Keratinocyte (primary cell): ENCODE results near the gene FAM117A. TPM values are rescaled to one million over a fixed set of nuclear protein-coding genes. Genes with fewer than 3 reads are reported as not detected.

ENCODE experiments used
- DNase-seq: peaks from one replicate; pipeline ENCODE4 v3.0.0-alpha.2; 2011; ENCODE audit warnings: low read depth, missing footprints, low spot score
- FAIRE-seq: peaks from 2 replicates; lab custom pipeline; 2011; peaks lifted over from hg19 to GRCh38; lab: Jason Lieb, UNC
- H2AFZ ChIP-seq: 2 replicates; pipeline ENCODE4 v1.6.0; 2012; ENCODE audit warnings: low read length, control low read depth, inconsistent platforms; ENCODE audit not compliant: control insufficient read depth
- H3K27ac ChIP-seq: 2 replicates; pipeline ENCODE4 v1.5.1; 2011; ENCODE audit warnings: low read length; ENCODE audit not compliant: control insufficient read depth, insufficient read depth
- H3K27me3 ChIP-seq: 3 replicates; pipeline ENCODE4 v1.6.0; 2011; ENCODE audit warnings: low read length; ENCODE audit not compliant: control insufficient read depth, insufficient read depth; ENCODE audit errors: extremely low read depth
- H3K36me3 ChIP-seq, 2 experiments: 2 replicates in 1 of 2; 3 replicates in 1 of 2; pipeline ENCODE4 v1.5.1; 2011; ENCODE audit warnings: low read length in 2 of 2, mild to moderate bottlenecking in 1 of 2; ENCODE audit not compliant: control insufficient read depth in 2 of 2, insufficient read depth in 2 of 2; ENCODE audit errors: extremely low read depth in 1 of 2
- H3K4me1 ChIP-seq: 3 replicates; pipeline ENCODE4 v1.5.1; 2011; ENCODE audit warnings: low read length; ENCODE audit not compliant: control insufficient read depth, insufficient read depth; ENCODE audit errors: extremely low read depth
- H3K4me2 ChIP-seq: 3 replicates; pipeline ENCODE4 v1.6.0; 2011; ENCODE audit warnings: low read depth, low read length; ENCODE audit not compliant: control insufficient read depth, insufficient read depth; ENCODE audit errors: extremely low read depth
- H3K4me3 ChIP-seq, 3 experiments: fragments of 200-600 bp in 1 of 3; sonication (generic) in 1 of 3; 2 replicates in 2 of 3; 3 replicates in 1 of 3; pipeline ENCODE4 v1.5.1; 2011 to 2016; ENCODE audit warnings: low read length in 3 of 3, mild to moderate bottlenecking in 3 of 3, control low read depth in 2 of 3, inconsistent platforms in 1 of 3, low read depth in 1 of 3, mixed read lengths in 1 of 3, mixed run types in 1 of 3, moderate library complexity in 1 of 3; ENCODE audit not compliant: control insufficient read depth in 2 of 3, insufficient read depth in 2 of 3; ENCODE audit errors: extremely low read depth in 1 of 3
- H3K79me2 ChIP-seq: 2 replicates; pipeline ENCODE4 v1.6.0; 2012; ENCODE audit warnings: low read length; ENCODE audit not compliant: control insufficient read depth, insufficient read depth
- H3K9ac ChIP-seq: 3 replicates; pipeline ENCODE4 v1.6.0; 2011; ENCODE audit warnings: low read length; ENCODE audit not compliant: control insufficient read depth, insufficient read depth; ENCODE audit errors: extremely low read depth
- H3K9me1 ChIP-seq: 3 replicates; pipeline ENCODE4 v1.6.0; 2011; ENCODE audit warnings: low read length; ENCODE audit not compliant: control insufficient read depth, insufficient read depth; ENCODE audit errors: extremely low read depth
- H3K9me3 ChIP-seq: 2 replicates; pipeline ENCODE4 v1.5.1; 2012; ENCODE audit warnings: low read depth, low read length; ENCODE audit not compliant: control insufficient read depth
- H4K20me1 ChIP-seq: 3 replicates; pipeline ENCODE4 v1.6.0; 2011; ENCODE audit warnings: low read length; ENCODE audit not compliant: control insufficient read depth, insufficient read depth; ENCODE audit errors: extremely low read depth
- EZH2 ChIP-seq: IDR thresholded peaks from one replicate; pipeline ENCODE4 v1.6.1; 2012; ENCODE audit warnings: inconsistent platforms, mild to moderate bottlenecking, low read length, moderate library complexity
- dilution Hi-C: fragments of 300-500 bp; cut with MboI; formaldehyde crosslinking; loops from one replicate; pipeline ENCODE4 v1.7.0; 2020; ENCODE audit warnings: low sequenced_read_pairs; ENCODE audit not compliant: extremely low pct_ligation_motif_present
- polyA plus RNA-seq, 5 experiments: library from polyadenylated mRNA; depleted of rRNA in 3 of 5; stranded (reverse) in 3 of 5; stranded (forward) in 1 of 5; unstranded in 1 of 5; fragments of >200 nt; gene quantifications; 1 replicate in 1 of 5; 2 replicates in 3 of 5; 3 replicates in 1 of 5; pipeline versions ENCODE4 v1.2.1 to v1.2.3, GENCODE V29; 2011 to 2012; ENCODE audit warnings: missing spikeins in 2 of 5, low read depth in 1 of 5, low replicate concordance in 1 of 5
- TF ChIP-seq, protein P1 (sequence below), 3 experiments: IDR thresholded peaks in 1 of 3; conservative IDR thresholded peaks in 1 of 3; optimal IDR thresholded peaks in 1 of 3; 2 replicates in 2 of 3; 3 replicates in 1 of 3; pipeline versions ENCODE3 to v1.5.1; 2011; ENCODE audit warnings: low read length in 3 of 3, mild to moderate bottlenecking in 3 of 3, moderate library complexity in 2 of 3, control low read depth in 1 of 3, inconsistent platforms in 1 of 3; ENCODE audit not compliant: insufficient read depth in 2 of 3; ENCODE audit errors: extremely low read depth in 1 of 3

Gene FAM117A
- polyA plus RNA-seq, 1 donor (not counting 4 experiments of a cell fraction or from before 2014, with no cell fraction given): 4.7 TPM

DNA sequence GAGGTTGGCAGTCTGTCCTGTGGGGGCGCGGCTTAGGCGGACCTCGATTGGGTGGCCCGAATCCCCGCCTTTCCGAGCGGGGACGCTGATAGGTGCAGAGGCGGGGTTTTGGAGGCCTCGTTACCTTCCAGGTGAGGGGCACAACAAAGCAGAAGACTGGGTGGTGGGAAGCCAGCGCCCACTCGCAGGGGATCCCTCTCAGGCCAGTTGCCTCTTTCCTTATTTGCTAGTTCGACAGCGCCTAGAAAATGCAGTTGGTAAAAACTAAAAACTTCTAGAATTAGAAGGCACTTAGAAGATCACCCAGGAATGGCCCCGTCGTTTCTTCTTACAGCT lies 25.3 kb upstream of the FAM117A start:
- dilution Hi-C loops: no loop called here

DNA sequence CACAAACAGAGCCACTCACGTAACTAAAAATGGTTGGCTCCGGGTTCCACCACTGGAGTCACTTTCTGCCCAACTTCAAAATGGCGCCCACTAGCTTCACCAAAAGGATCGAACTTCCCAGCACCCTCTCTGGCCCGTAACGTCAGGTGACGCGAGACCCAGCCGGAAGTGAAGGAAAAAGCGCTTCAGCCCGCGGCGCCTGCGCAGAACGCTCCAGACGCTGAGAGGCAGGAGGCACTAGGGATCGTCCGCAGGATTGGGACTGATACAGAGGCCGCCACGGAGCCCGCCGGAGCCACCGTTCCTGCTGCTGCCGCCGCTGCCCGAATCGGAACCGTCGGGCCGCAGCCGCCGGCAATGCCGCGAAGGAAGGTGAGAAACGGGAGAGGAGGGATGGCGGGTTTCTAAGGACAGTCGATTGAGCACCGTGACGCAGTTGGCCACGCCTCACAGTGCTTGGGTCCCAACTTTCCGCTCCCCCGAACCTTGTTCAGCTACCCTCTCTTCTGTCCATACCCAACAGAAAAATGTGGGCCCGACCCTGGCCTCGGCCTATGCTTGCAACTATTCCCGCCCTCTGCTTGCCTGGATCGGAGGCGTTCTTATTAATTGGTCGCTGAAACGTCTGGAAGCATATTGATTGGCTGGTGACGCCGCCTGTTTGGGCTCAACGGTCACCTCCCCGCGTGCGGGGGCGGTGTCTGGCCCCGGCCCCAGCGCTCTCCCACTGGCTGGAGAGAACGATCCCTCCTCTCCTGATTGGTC lies 24.7 kb upstream of the FAM117A start, which contains the start of gene KAT7:
Gene KAT7, plus strand, starts transcription at position 204 of the 765 bp plus-strand sequence. Its CDS starts 154 bp downstream, at position 358.
- H3K27ac ChIP-seq: peak within 1 kb of the TSS; percentile 99
- H3K9ac ChIP-seq: peak within 1 kb of the TSS; percentile 100
- no peaks in the 10 kb centered on the region for H3K9me3 ChIP-seq
- DNase-seq (peak; percentile 96), FAIRE-seq (peak; percentile 66)
- no peak for TF ChIP-seq EZH2
- TF ChIP-seq, protein P1, sequence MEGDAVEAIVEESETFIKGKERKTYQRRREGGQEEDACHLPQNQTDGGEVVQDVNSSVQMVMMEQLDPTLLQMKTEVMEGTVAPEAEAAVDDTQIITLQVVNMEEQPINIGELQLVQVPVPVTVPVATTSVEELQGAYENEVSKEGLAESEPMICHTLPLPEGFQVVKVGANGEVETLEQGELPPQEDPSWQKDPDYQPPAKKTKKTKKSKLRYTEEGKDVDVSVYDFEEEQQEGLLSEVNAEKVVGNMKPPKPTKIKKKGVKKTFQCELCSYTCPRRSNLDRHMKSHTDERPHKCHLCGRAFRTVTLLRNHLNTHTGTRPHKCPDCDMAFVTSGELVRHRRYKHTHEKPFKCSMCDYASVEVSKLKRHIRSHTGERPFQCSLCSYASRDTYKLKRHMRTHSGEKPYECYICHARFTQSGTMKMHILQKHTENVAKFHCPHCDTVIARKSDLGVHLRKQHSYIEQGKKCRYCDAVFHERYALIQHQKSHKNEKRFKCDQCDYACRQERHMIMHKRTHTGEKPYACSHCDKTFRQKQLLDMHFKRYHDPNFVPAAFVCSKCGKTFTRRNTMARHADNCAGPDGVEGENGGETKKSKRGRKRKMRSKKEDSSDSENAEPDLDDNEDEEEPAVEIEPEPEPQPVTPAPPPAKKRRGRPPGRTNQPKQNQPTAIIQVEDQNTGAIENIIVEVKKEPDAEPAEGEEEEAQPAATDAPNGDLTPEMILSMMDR (optimal IDR thresholded peaks at IDR 0.05 in 1 of 3, IDR thresholded peaks at IDR 0.05 in 1 of 3, conservative IDR thresholded peaks at IDR 0.05 in 1 of 3; ENCODE audit: extremely low read depth in 1 of 3, insufficient read depth in 2 of 3, low read length in 3 of 3): no peak
- peaks cover 7 to 17% of the 10 kb centered on the region in 2 experiments for H3K36me3 ChIP-seq
- peak within 1 kb of the TSS; percentile 95 for H2AFZ ChIP-seq
- H3K4me2 ChIP-seq: peak within 1 kb of the TSS; percentile 95
- peaks cover 19% of the 10 kb centered on the region for H3K4me1 ChIP-seq
- H3K27me3 ChIP-seq: no peaks in the 10 kb centered on the region
- peaks cover 2% of the 10 kb centered on the region for H3K9me1 ChIP-seq
- peaks cover 41% of the 10 kb centered on the region for H3K79me2 ChIP-seq
- dilution Hi-C loops: no loop called here
- H3K4me3 ChIP-seq: peak within 1 kb of the TSS; percentile 69 to 98 (median 88)
- peaks cover 15% of the 10 kb centered on the region for H4K20me1 ChIP-seq

More for the DNA sequence above, 25.3 kb upstream of the FAM117A start:
- no peak overlapping the region for H2AFZ ChIP-seq
- no peaks in the 10 kb centered on the region for H3K9me3 ChIP-seq
- no peak for DNase-seq
- H3K4me2 ChIP-seq: peak overlapping the region; percentile 94
- peaks cover 7 to 17% of the 10 kb centered on the region in 2 experiments for H3K36me3 ChIP-seq
- H3K27me3 ChIP-seq: no peaks in the 10 kb centered on the region
- H3K9me1 ChIP-seq: peaks cover 2% of the 10 kb centered on the region
- H3K27ac ChIP-seq: peak overlapping the region; percentile 33
- H3K9ac ChIP-seq: peak overlapping the region; percentile 59
- H3K79me2 ChIP-seq: peaks cover 44% of the 10 kb centered on the region
- FAIRE-seq: no peak
- H3K4me3 ChIP-seq: peak overlapping the region; percentile 47 to 76 (median 73)
- no peak for TF ChIP-seq EZH2
- TF ChIP-seq, protein P1 (optimal IDR thresholded peaks at IDR 0.05 in 1 of 3, IDR thresholded peaks at IDR 0.05 in 1 of 3, conservative IDR thresholded peaks at IDR 0.05 in 1 of 3; ENCODE audit: extremely low read depth in 1 of 3, insufficient read depth in 2 of 3, low read length in 3 of 3): no peak
- peaks cover 19% of the 10 kb centered on the region for H3K4me1 ChIP-seq
- peaks cover 15% of the 10 kb centered on the region for H4K20me1 ChIP-seq
